CD4-positive, CD25-positive, alpha-beta regulatory T cell (primary cell): ENCODE results near the gene WDR89. TPM values are rescaled to one million over a fixed set of nuclear protein-coding genes. Genes with fewer than 3 reads are reported as not detected.

Source experiments
- ATAC-seq, 2 donors: fragments of 150-1000 bp; cut with Tn5 transposase; one replicate each; pipeline ENCODE4 v1.10.0; 2021; ENCODE audit warnings: low read depth in 2 of 2, moderate number of reproducible peaks in 2 of 2, moderate library complexity in 1 of 2
- DNase-seq, 3 donors: peaks; one replicate each; pipeline versions ENCODE4 v3.0.0 to v3.0.0-alpha.2; 2012 to 2022; ENCODE audit warnings: mixed read lengths in 1 of 3
- H3K27ac ChIP-seq: one replicate; pipeline ENCODE4 v1.7.0; 2013; ENCODE audit warnings: mild to moderate bottlenecking, low read length; ENCODE audit not compliant: insufficient read depth, poor library complexity, severe bottlenecking
- H3K27me3 ChIP-seq: one replicate; pipeline ENCODE4 v1.7.0; 2013; ENCODE audit warnings: low read length; ENCODE audit not compliant: control insufficient read depth, insufficient read depth
- H3K36me3 ChIP-seq: one replicate; pipeline ENCODE4 v1.7.0; 2013; ENCODE audit warnings: mild to moderate bottlenecking, low read length, moderate library complexity; ENCODE audit not compliant: control insufficient read depth, insufficient read depth
- H3K4me1 ChIP-seq: 2 replicates; pipeline ENCODE4 v1.7.0; 2013; ENCODE audit warnings: mild to moderate bottlenecking, low read length; ENCODE audit not compliant: insufficient read depth, control insufficient read depth, poor library complexity, severe bottlenecking
- H3K4me3 ChIP-seq: one replicate; pipeline ENCODE4 v1.7.0; 2013; ENCODE audit warnings: low read depth, mild to moderate bottlenecking, low read length, moderate library complexity
- H3K9me3 ChIP-seq, 2 experiments: 1 replicate in 1 of 2; 2 replicates in 1 of 2; pipeline ENCODE4 v1.7.0; 2013; ENCODE audit warnings: low read length in 2 of 2, mild to moderate bottlenecking in 1 of 2, moderate library complexity in 1 of 2; ENCODE audit not compliant: control insufficient read depth in 2 of 2
- H3K27ac Mint-ChIP-seq, 3 donors: one replicate each; pipeline ENCODE4 v1.8.0; 2020 to 2022; ENCODE audit warnings: mild to moderate bottlenecking in 3 of 3, mixed read lengths in 3 of 3, moderate library complexity in 2 of 3
- H3K27me3 Mint-ChIP-seq: one replicate; pipeline ENCODE4 v1.8.0; 2022; ENCODE audit warnings: mild to moderate bottlenecking, mixed read lengths
- H3K36me3 Mint-ChIP-seq: one replicate; pipeline ENCODE4 v1.8.0; 2020; ENCODE audit warnings: mixed read lengths
- H3K4me1 Mint-ChIP-seq, 4 donors: one replicate each; pipeline ENCODE4 v1.8.0; 2020 to 2022; ENCODE audit warnings: mixed read lengths in 4 of 4, mild to moderate bottlenecking in 1 of 4
- H3K4me3 Mint-ChIP-seq, 4 donors: one replicate each; pipeline ENCODE4 v1.8.0; 2020 to 2022; ENCODE audit warnings: mild to moderate bottlenecking in 4 of 4, mixed read lengths in 4 of 4, moderate library complexity in 3 of 4
- H3K9me3 Mint-ChIP-seq, 7 donors: one replicate each; pipeline ENCODE4 v1.8.0; 2020 to 2022; ENCODE audit warnings: mixed read lengths in 7 of 7, mild to moderate bottlenecking in 3 of 7, moderate library complexity in 2 of 7
- polyA plus RNA-seq, 4 donors: library from polyadenylated mRNA; unstranded; fragments of 300-500 nt; fragmentation: Illumina TruSeq; gene quantifications; one replicate each; pipeline ENCODE4 v1.2.3, GENCODE V29; 2021
- total RNA-seq: library from RNA; stranded (reverse); gene quantifications from one replicate; pipeline ENCODE4 v1.2.3, GENCODE V29; 2022

Gene WDR89
- total and polyA plus RNA-seq, 5 donors from 2014 or later = 14.6 to 21.5 (median 19.3) TPM

DNA sequence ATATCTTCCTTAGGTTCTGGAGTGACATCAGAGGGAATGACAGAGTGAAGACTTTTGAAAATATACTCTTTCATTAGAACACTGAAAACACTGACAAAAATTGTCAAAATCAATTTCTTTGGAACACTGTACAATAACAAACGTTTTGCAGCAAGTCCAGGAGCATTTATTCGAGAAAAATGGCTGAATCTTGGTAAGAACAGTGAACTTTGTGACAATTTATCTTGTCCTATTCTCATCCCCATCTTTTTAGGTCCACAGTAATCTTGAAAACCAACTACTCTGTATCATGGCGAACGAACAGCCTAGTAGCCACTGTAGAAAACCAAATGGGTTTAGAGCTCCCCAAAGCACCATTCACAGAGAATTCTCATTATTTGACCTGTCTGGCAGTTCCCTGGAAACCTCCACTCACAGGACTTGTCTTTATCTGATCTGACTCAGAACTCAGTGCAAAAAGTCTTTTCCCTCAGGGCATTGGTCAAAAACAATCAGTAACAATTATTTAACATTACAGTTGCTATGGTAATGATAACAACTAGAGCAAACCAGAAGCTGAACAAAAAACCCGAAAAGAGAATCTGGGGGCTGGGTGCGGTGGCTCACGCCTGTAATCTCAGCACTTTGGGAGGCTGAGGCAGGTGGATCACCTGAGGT, 78.2 kb downstream of the WDR89 start:
- peaks cover 9% of the 10 kb centered on the region for H3K27me3 ChIP-seq
- no peak overlapping the region for H3K4me3 Mint-ChIP-seq
- H3K4me1 ChIP-seq = no peaks in the 10 kb centered on the region
- H3K36me3 Mint-ChIP-seq = no peaks in the 10 kb centered on the region
- H3K9me3 Mint-ChIP-seq = peaks cover 0 to 2% (median 0%) of the 10 kb centered on the region in 7 donors
- no peak for DNase-seq
- no peak overlapping the region for H3K27ac ChIP-seq
- no peak overlapping the region for H3K4me3 ChIP-seq
- peaks cover 17% of the 10 kb centered on the region for H3K27me3 Mint-ChIP-seq
- no peak overlapping the region for H3K27ac Mint-ChIP-seq
- no peaks in the 10 kb centered on the region for H3K9me3 ChIP-seq
- no peaks in the 10 kb centered on the region for H3K36me3 ChIP-seq
- ATAC-seq = no peak
- H3K4me1 Mint-ChIP-seq = no peaks in the 10 kb centered on the region

- Histone ChIP-seq H3K36me3 (no peaks in the 10 kb centered on the region), H3K4me3 (no peak overlapping the region)
Observed at GRCh38 chr14:63562405-63562804, 79.3 kb downstream of the WDR89 start.

GRCh38 chr14:63555572-63555971, 86.1 kb downstream of the WDR89 start:
- Mint-ChIP-seq H3K4me3 (no peak overlapping the region), H3K27ac (no peak overlapping the region)
- H3K4me1 ChIP-seq = no peaks in the 10 kb centered on the region

More at GRCh38 chr14:63562405-63562804, 79.3 kb downstream of the WDR89 start:
- ATAC-seq (no peak), DNase-seq (no peak)
- H3K36me3 Mint-ChIP-seq = no peaks in the 10 kb centered on the region
- Histone ChIP-seq H3K9me3 (no peaks in the 10 kb centered on the region), H3K27ac (no peak overlapping the region), H3K27me3 (peaks cover 9% of the 10 kb centered on the region), H3K4me1 (no peaks in the 10 kb centered on the region)
- peaks cover 0 to 2% (median 0%) of the 10 kb centered on the region in 7 donors for H3K9me3 Mint-ChIP-seq
- no peaks in the 10 kb centered on the region for H3K4me1 Mint-ChIP-seq
- no peak overlapping the region for H3K4me3 Mint-ChIP-seq
- H3K27me3 Mint-ChIP-seq = peaks cover 17% of the 10 kb centered on the region
- H3K27ac Mint-ChIP-seq = peak overlapping the region in 1 of 3 donors; percentile 28

DNA sequence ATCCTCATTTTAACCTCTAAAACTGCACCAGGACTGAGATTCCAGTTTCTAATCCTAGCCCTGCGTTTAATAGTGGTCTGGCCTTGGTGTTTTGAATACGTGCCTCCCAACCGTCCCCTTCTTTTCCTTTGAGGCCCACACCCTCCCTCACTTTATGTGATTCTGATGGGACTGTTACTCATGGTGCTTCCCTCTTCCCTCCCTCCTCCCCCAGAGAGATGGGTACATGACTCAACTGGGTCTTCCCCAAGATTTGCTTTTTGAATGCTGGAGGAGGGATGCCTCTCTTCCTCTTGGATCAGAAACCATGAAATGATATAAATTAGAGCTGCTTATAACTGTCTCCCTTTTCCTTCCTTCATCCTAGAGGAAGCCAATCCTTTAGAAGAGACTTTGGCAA, 90.3 kb downstream of the WDR89 start:
- peaks cover 18% of the 10 kb centered on the region for H3K27me3 Mint-ChIP-seq

More at GRCh38 chr14:63555572-63555971, 86.1 kb downstream of the WDR89 start:
- Histone ChIP-seq H3K27ac (no peak overlapping the region), H3K36me3 (no peaks in the 10 kb centered on the region), H3K9me3 (no peaks in the 10 kb centered on the region), H3K4me3 (no peak overlapping the region), H3K27me3 (no peaks in the 10 kb centered on the region)
- no peaks in the 10 kb centered on the region for H3K9me3 Mint-ChIP-seq
- peaks cover 24% of the 10 kb centered on the region for H3K27me3 Mint-ChIP-seq
- H3K4me1 Mint-ChIP-seq = no peaks in the 10 kb centered on the region
- DNase-seq (no peak), ATAC-seq (no peak)
- no peaks in the 10 kb centered on the region for H3K36me3 Mint-ChIP-seq

DNA sequence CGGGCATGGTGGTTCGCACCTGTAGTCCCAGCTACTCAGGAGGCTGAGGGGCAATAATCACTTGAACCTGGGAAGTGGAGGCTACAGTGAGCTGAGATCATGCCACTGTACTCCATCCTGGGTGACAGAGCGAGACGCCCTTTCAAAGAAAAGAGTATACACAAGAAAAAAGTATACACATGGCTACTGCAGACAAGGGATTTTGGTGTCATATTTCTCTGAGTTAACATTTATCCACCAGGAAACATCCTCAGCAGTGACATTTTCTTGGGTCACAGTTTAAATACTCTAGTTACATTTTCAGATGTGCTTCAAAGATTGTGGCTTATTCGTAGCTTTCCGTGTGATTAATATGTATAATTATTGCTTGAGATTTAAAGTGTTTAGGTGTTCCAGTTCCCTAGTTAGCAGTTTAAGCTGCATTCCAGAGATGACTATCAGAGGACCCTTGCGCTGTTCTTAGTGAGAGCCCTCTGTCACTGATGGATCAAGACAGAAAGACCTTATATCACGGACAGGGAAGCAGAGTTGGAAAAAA, 93.8 kb downstream of the WDR89 start:
- no peaks in the 10 kb centered on the region for H3K36me3 Mint-ChIP-seq
- ATAC-seq (no peak), DNase-seq (no peak)
- Histone ChIP-seq H3K4me1 (peaks cover 13% of the 10 kb centered on the region), H3K9me3 (no peaks in the 10 kb centered on the region), H3K27me3 (no peaks in the 10 kb centered on the region), H3K4me3 (no peak overlapping the region), H3K36me3 (no peaks in the 10 kb centered on the region), H3K27ac (no peak overlapping the region)
- peaks cover 6 to 20% (median 13%) of the 10 kb centered on the region in 4 donors for H3K4me1 Mint-ChIP-seq
- no peak overlapping the region for H3K27ac Mint-ChIP-seq
- no peaks in the 10 kb centered on the region for H3K9me3 Mint-ChIP-seq
- no peak overlapping the region for H3K4me3 Mint-ChIP-seq
- H3K27me3 Mint-ChIP-seq = peaks cover 13% of the 10 kb centered on the region

More for the DNA sequence above, 90.3 kb downstream of the WDR89 start:
- Mint-ChIP-seq H3K27ac (no peak overlapping the region), H3K36me3 (no peaks in the 10 kb centered on the region), H3K4me3 (no peak overlapping the region), H3K4me1 (no peaks in the 10 kb centered on the region), H3K9me3 (no peaks in the 10 kb centered on the region)
- ATAC-seq (no peak), DNase-seq (no peak)
- Histone ChIP-seq H3K27ac (no peak overlapping the region), H3K27me3 (no peaks in the 10 kb centered on the region), H3K4me1 (no peaks in the 10 kb centered on the region), H3K36me3 (no peaks in the 10 kb centered on the region), H3K4me3 (no peak overlapping the region), H3K9me3 (no peaks in the 10 kb centered on the region)

Other genes starting within 250 kb of the WDR89 start
- gene PPP2R5E, start 98.5 kb downstream of the WDR89 start, total RNA-seq = 50.3 TPM
- 10 to 100 TPM; 31.2 to 41.3 (median 33.3) TPM for gene PPP2R5E, start 98.5 kb downstream of the WDR89 start, polyA plus RNA-seq
- 25.0 TPM for gene SGPP1, start 86.2 kb upstream of the WDR89 start, total RNA-seq
- gene SGPP1, start 86.2 kb upstream of the WDR89 start, polyA plus RNA-seq = 10 to 100 TPM; 24.9 to 38.6 (median 34.2) TPM
- 348 TPM for gene SYNE2, start 211.1 kb upstream of the WDR89 start, total RNA-seq
- 10 to 100 TPM; 25.6 to 44.9 (median 32.2) TPM for gene SYNE2, start 211.1 kb upstream of the WDR89 start, polyA plus RNA-seq